ENCODE data around the gene WNT8B. TPM values are rescaled to one million over a fixed set of nuclear protein-coding genes. Genes with fewer than 3 reads are reported as not detected.

Gene WNT8B
- total and polyA plus RNA-seq, 2 of the 13 experiments (the other 11 are each of a cell fraction or from before 2014, with no cell fraction given), result 0.07 to 0.20 TPM

DNA sequence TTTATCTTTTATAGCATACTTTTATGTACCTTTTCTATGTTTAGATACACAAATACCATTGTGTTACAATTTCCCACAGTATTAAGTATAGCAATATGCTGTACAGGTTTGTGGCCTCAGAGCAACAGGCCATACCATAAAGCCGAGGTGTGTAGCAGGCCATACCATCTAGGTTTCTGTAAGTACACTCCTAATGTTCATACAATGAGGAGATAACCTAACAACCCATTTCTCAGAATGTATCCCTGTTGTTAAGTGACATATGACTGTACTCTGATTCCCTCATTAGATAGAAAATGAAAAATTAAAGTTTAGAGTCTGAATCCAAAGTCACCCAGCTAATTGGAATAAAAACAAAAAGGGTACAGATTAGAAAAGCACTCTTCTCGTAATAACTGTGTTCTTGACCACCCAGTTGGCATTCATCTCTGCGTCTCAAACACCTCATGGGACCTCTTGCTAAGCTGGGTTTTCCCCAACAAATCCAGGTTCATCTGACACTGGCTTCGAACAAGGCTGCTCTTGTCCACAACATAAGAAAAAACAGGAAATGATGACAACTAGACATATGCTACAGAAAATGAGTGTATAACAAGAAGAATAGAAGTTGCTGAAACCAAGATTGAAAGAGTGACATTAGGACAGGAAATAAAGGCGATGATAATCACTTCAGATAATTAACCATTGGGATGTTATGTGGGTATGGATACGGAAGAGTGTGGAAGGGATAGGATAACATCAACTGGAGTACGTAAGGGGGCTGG lies 65.5 kb downstream of the WNT8B start:
- no peak for ATAC-seq
- POLR2A ChIA-PET, result no interaction called here
- no peak overlapping the region for H2AFZ ChIP-seq (ENCODE audit: low read length)

DNA sequence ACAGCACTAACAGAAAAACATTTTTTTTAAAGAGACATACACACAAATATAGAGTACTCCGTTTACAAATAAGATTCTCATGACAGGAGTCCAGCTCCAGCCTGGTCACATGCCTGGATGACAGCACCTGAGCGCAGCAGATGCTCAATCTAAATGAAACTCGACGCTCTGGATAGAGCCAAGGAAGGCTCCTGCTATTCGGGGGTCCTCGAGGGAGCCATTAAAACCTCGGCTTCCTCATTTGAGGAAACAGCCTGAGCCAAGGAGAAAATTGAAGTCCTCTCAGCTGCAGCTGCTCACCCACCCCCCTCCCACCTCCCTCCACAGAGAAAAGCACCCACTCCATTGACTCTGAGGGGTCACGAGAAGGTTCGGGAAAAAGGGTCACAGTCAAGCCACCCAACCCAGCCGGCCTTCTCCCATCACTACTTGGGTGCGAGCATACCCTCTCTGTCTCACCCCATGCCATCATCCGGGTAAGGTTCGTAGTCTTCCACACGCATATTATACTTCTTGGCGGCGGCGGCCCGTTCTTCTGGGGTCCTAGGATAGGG lies 66.2 kb downstream of the WNT8B start:
- Histone ChIP-seq H3K79me2 (ENCODE audit: insufficient read depth, low read length) (peaks cover 18% of the 10 kb centered on the region), H3K4me2 (ENCODE audit: low read depth, low read length) (peak overlapping the region; percentile 99), H2AFZ (ENCODE audit: low read length) (no peak overlapping the region), H3K27ac (ENCODE audit: extremely low read length, insufficient read depth, low read length) (peak overlapping the region; percentile 34), H4K20me1 (ENCODE audit: insufficient read depth, low read length) (no peaks in the 10 kb centered on the region), H3K27me3 (ENCODE audit: control insufficient read depth in 1 of 2, insufficient read depth in 2 of 2, low read length in 2 of 2) (no peaks in the 10 kb centered on the region; a peak in 1 of 5 replicates), H3K4me3 (replicated peaks in 1 of 3; ENCODE audit: insufficient read depth in 1 of 3, low read depth in 2 of 3, low read length in 3 of 3) (peak overlapping the region; percentile 73 to 87 (median 86)), H3K9ac (ENCODE audit: insufficient read depth, low read depth, low read length) (peak overlapping the region; percentile 79), H3K36me3 (replicated peaks in 1 of 2; ENCODE audit: control insufficient read depth in 1 of 2, insufficient read depth in 2 of 2, low read length in 2 of 2) (peaks cover 4 to 19% of the 10 kb centered on the region in 2 experiments), H3K9me3 (ENCODE audit: low read length) (no peaks in the 10 kb centered on the region), H3K4me1 (ENCODE audit: insufficient read depth, low read length) (peaks cover 24% of the 10 kb centered on the region)
- no peak for FAIRE-seq
- in situ Hi-C loops (cut with HindIII; ENCODE audit: extremely low pct_ligation_motif_present, low pct_unique_long_range_greater_than_20kb), result no loop called here
- POLR2A ChIA-PET, result no interaction called here
- TF ChIP-seq, protein P1, sequence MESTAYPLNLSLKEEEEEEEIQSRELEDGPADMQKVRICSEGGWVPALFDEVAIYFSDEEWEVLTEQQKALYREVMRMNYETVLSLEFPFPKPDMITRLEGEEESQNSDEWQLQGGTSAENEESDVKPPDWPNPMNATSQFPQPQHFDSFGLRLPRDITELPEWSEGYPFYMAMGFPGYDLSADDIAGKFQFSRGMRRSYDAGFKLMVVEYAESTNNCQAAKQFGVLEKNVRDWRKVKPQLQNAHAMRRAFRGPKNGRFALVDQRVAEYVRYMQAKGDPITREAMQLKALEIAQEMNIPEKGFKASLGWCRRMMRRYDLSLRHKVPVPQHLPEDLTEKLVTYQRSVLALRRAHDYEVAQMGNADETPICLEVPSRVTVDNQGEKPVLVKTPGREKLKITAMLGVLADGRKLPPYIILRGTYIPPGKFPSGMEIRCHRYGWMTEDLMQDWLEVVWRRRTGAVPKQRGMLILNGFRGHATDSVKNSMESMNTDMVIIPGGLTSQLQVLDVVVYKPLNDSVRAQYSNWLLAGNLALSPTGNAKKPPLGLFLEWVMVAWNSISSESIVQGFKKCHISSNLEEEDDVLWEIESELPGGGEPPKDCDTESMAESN (CRISPR knock-in tag; conservative IDR thresholded peaks at IDR 0.05), result 0 out of 2 replicates have a peak, but pooled peaks have one; percentile 16
- 0 out of 2 replicates have a peak, but pooled peaks have one; percentile 24 for TF ChIP-seq ZNF879 (CRISPR knock-in tag; IDR thresholded peaks at IDR 0.05)
- TF ChIP-seq U2AF1 (optimal IDR thresholded peaks at IDR 0.05; ENCODE audit: low read depth, low read length), result peak; percentile 42
- TF ChIP-seq ATAD3A (CRISPR knock-in tag; IDR thresholded peaks at IDR 0.05), result no peak
- TF ChIP-seq TMF1 (CRISPR knock-in tag; IDR thresholded peaks at IDR 0.05; ENCODE audit: low read depth), result no peak
- DNase-seq (ENCODE audit: low spot score), result no peak
- no TSS peak for BruUV-seq (replicated peaks)
- CTCF ChIA-PET (ENCODE audit: low intra/inter-chr PET ratio, low total read pairs), result no interaction called here
- intact Hi-C loops (cut with micrococcal nuclease; ENCODE audit: unreplicated experiment), result no loop called here
- no peak for ATAC-seq
- WGBS (ENCODE audit: low lambda C conversion rate), result 21% methylated on average over 3 of the region's 18 CpGs

More for the DNA sequence above, 65.5 kb downstream of the WNT8B start:
- FAIRE-seq (no peak), DNase-seq (ENCODE audit: low spot score) (no peak)
- no peaks in the 10 kb centered on the region for H3K9me3 ChIP-seq (ENCODE audit: low read length)
- no peaks in the 10 kb centered on the region for H4K20me1 ChIP-seq (ENCODE audit: insufficient read depth, low read length)
- peaks cover 24% of the 10 kb centered on the region for H3K4me1 ChIP-seq (ENCODE audit: insufficient read depth, low read length)
- H3K27me3 ChIP-seq (ENCODE audit: control insufficient read depth in 1 of 2, insufficient read depth in 2 of 2, low read length in 2 of 2), result no peaks in the 10 kb centered on the region; a peak in 1 of 5 replicates
- H3K27ac ChIP-seq (ENCODE audit: extremely low read length, insufficient read depth, low read length), result no peak overlapping the region
- H3K9ac ChIP-seq (ENCODE audit: insufficient read depth, low read depth, low read length), result peak overlapping the region; percentile 79; the same call in 1 of the 2 replicates
- TSS peak; percentile 58 for BruUV-seq (replicated peaks)
- H3K79me2 ChIP-seq (ENCODE audit: insufficient read depth, low read length), result peaks cover 18% of the 10 kb centered on the region
- peak overlapping the region; percentile 73 to 87 (median 86); a peak in 5 of 6 replicates for H3K4me3 ChIP-seq (replicated peaks in 1 of 3; ENCODE audit: insufficient read depth in 1 of 3, low read depth in 2 of 3, low read length in 3 of 3)
- 90% methylated on average over 7 of the region's 7 CpGs for WGBS (ENCODE audit: low lambda C conversion rate)
- H3K4me2 ChIP-seq (ENCODE audit: low read depth, low read length), result peak overlapping the region; percentile 99
- no peak for TF ChIP-seq ASH2L (IDR thresholded peaks at IDR 0.05; ENCODE audit: insufficient read length, low read depth, low read length)
- no peak for TF ChIP-seq ZMYM2 (CRISPR knock-in tag; IDR thresholded peaks at IDR 0.05)
- no peak for TF ChIP-seq CEBPB (IDR thresholded peaks at IDR 0.05; ENCODE audit: borderline replicate concordance, low read depth, low read length)
- TF ChIP-seq ETV6 (CRISPR knock-in tag; conservative IDR thresholded peaks at IDR 0.05), result no peak
- no peak for TF ChIP-seq SNRNP70 (IDR thresholded peaks at IDR 0.05; ENCODE audit: low read depth, low read length)
- TF ChIP-seq MIER3 (CRISPR knock-in tag; IDR thresholded peaks at IDR 0.05; ENCODE audit: borderline replicate concordance), result no peak
- TF ChIP-seq ISX (CRISPR knock-in tag; conservative IDR thresholded peaks at IDR 0.05), result no peak
- no peak for TF ChIP-seq KLF16 (CRISPR knock-in tag; IDR thresholded peaks at IDR 0.05)
- TF ChIP-seq TSC22D2 (CRISPR knock-in tag; IDR thresholded peaks at IDR 0.05; ENCODE audit: borderline replicate concordance), result no peak
- TF ChIP-seq ZNF569 (CRISPR knock-in tag; IDR thresholded peaks at IDR 0.05; ENCODE audit: borderline replicate concordance), result no peak
- in situ Hi-C loops (cut with HindIII; ENCODE audit: extremely low pct_ligation_motif_present, low pct_unique_long_range_greater_than_20kb) (no loop called here), intact Hi-C loops (cut with micrococcal nuclease; ENCODE audit: unreplicated experiment) (no loop called here)
- CTCF ChIA-PET (ENCODE audit: low intra/inter-chr PET ratio, low total read pairs), result no interaction called here
- H3K36me3 ChIP-seq (replicated peaks in 1 of 2; ENCODE audit: control insufficient read depth in 1 of 2, insufficient read depth in 2 of 2, low read length in 2 of 2), result peaks cover 4 to 26% of the 10 kb centered on the region in 2 experiments

Data from HepG2 (cell line).